K562 (cell line): ENCODE data around the gene GPX6. TPM values are rescaled to one million over a fixed set of nuclear protein-coding genes. Genes with fewer than 3 reads are reported as not detected.

ENCODE experiments used
- ARHGAP35 ChIP-seq: fragments of 450-650 bp; IDR thresholded peaks from 2 replicates; pipeline ENCODE4 v1.6.1; 2018; ENCODE audit not compliant: partially characterized antibody
- ARID2 ChIP-seq: fragments of 450-650 bp; IDR thresholded peaks from 2 replicates; pipeline ENCODE4 v1.6.1; 2017; ENCODE audit warnings: antibody characterized with exemption, mild to moderate bottlenecking
- BMI1 ChIP-seq: fragments of 150-350 bp; IDR thresholded peaks from 2 replicates; pipeline ENCODE4 v1.6.1; 2014; ENCODE audit warnings: low read length
- CCNT2 ChIP-seq: IDR thresholded peaks from 2 replicates; pipeline ENCODE4 v1.6.1; 2011; ENCODE audit warnings: borderline replicate concordance, low read depth, mild to moderate bottlenecking, moderate library complexity, mixed read lengths, low read length; ENCODE audit not compliant: insufficient read length; ENCODE audit errors: extremely low read depth
- CHD2 ChIP-seq: IDR thresholded peaks from 2 replicates; pipeline ENCODE4 v1.6.1; 2011; ENCODE audit warnings: low read depth, low read length
- CTBP1 ChIP-seq: fragments of 450-650 bp; IDR thresholded peaks from 2 replicates; pipeline ENCODE4 v1.6.1; 2016; ENCODE audit warnings: borderline replicate concordance
- HDAC6 ChIP-seq: IDR thresholded peaks from 2 replicates; pipeline ENCODE4 v1.6.1; 2012; ENCODE audit warnings: low read depth, mild to moderate bottlenecking, control low read depth, inconsistent platforms, low read length, moderate library complexity
- KDM1A ChIP-seq, 2 experiments: fragments of 450-650 bp; IDR thresholded peaks; 2 replicates each; pipeline ENCODE4 v1.6.1; 2016; ENCODE audit warnings: mild to moderate bottlenecking in 2 of 2
- KLF13 ChIP-seq: fragments of 450-650 bp; IDR thresholded peaks from 2 replicates; pipeline ENCODE4 v1.6.1; 2016; ENCODE audit warnings: missing genetic modification characterization, low read depth, mild to moderate bottlenecking, missing compliant biosample characterization, moderate library complexity, borderline replicate concordance
- LEF1 ChIP-seq: fragments of 450-650 bp; IDR thresholded peaks from 2 replicates; pipeline ENCODE4 v1.6.1; 2016; ENCODE audit warnings: mild to moderate bottlenecking
- MEF2A ChIP-seq: IDR thresholded peaks from 2 replicates; pipeline ENCODE4 v1.6.1; 2011; ENCODE audit warnings: low read depth, mild to moderate bottlenecking, low read length, moderate library complexity; ENCODE audit not compliant: control insufficient read depth
- NEUROD1 ChIP-seq: fragments of 150-350 bp; IDR thresholded peaks from 2 replicates; pipeline ENCODE4 v1.6.1; 2014; ENCODE audit warnings: borderline replicate concordance, low read length, low read depth; ENCODE audit not compliant: partially characterized antibody
- NFE2L1 ChIP-seq: fragments of 450-650 bp; IDR thresholded peaks from 2 replicates; pipeline ENCODE4 v1.6.1; 2016; ENCODE audit warnings: missing genetic modification characterization, low read depth, mild to moderate bottlenecking, missing compliant biosample characterization, moderate library complexity, borderline replicate concordance
- NR1H2 ChIP-seq: sonication (generic); formaldehyde crosslinking; IDR thresholded peaks from 2 replicates; pipeline ENCODE4 v1.4.0; 2020; ENCODE audit warnings: mild to moderate bottlenecking, missing genetic modification reagents
- POLR3G ChIP-seq: IDR thresholded peaks from 2 replicates; pipeline ENCODE4 v1.6.1; 2011; ENCODE audit not compliant: insufficient read length, insufficient replicate concordance; ENCODE audit errors: extremely low read depth
- RBM34 ChIP-seq: fragments of 200-400 bp; formaldehyde crosslinking; IDR thresholded peaks from 2 replicates; pipeline ENCODE4 v1.6.1; 2018; ENCODE audit warnings: low read length, borderline replicate concordance; ENCODE audit not compliant: insufficient read depth
- SIX5 ChIP-seq, 2 experiments: IDR thresholded peaks; 2 replicates each; pipeline ENCODE4 v1.6.1; 2011; ENCODE audit warnings: low read length in 2 of 2, borderline replicate concordance in 1 of 2, low read depth in 1 of 2, mild to moderate bottlenecking in 1 of 2, moderate library complexity in 1 of 2; ENCODE audit not compliant: insufficient read depth in 1 of 2
- SP1 ChIP-seq: sonication (generic); formaldehyde crosslinking; IDR thresholded peaks from 2 replicates; pipeline ENCODE4 v1.8.1; 2022; ENCODE audit warnings: mild to moderate bottlenecking, missing genetic modification reagents
- TFAM ChIP-seq: fragments of 250-450 bp; sonication (Bioruptor Pico); conservative IDR thresholded peaks from 2 replicates; pipeline ENCODE4 v1.5.0; 2021; ENCODE audit warnings: mild to moderate bottlenecking, moderate library complexity
- XRCC3 ChIP-seq: fragments of 450-650 bp; IDR thresholded peaks from 2 replicates; pipeline ENCODE4 v1.6.1; 2017; ENCODE audit warnings: mild to moderate bottlenecking, moderate library complexity
- ZFP1 ChIP-seq: fragments of 450-650 bp; formaldehyde crosslinking; IDR thresholded peaks from 2 replicates; pipeline ENCODE4 v1.4.0; 2020; ENCODE audit warnings: mild to moderate bottlenecking, mixed read lengths
- ZNF561 ChIP-seq: fragments of 450-650 bp; formaldehyde crosslinking; conservative IDR thresholded peaks from 2 replicates; pipeline ENCODE4 v1.4.0; 2020; ENCODE audit warnings: mild to moderate bottlenecking, moderate library complexity
- polyA plus RNA-seq, 8 experiments: library from polyadenylated mRNA; depleted of rRNA in 4 of 8; stranded (reverse) in 5 of 8; unstranded in 3 of 8; fragments of >200 nt; fragmentation: Nextera tagmentation in 2 of 8; fragmentation: Illumina TruSeq in 1 of 8; extraction: Ambion mirVana in 2 of 8; extraction: Trizol in 1 of 8; gene quantifications; 2 replicates each; pipeline versions ENCODE4 v1.2.1 to v1.2.3, GENCODE V29; 2011 to 2014; ENCODE audit warnings: inconsistent platforms in 1 of 8, missing spikeins in 1 of 8
- total RNA-seq, 7 experiments: library from RNA; depleted of rRNA in 6 of 7; stranded (reverse); fragments of >200 nt in 6 of 7; fragmentation: Illumina TruSeq in 2 of 7; extraction: Trizol in 2 of 7; gene quantifications; 2 replicates each; pipeline versions ENCODE4 v1.2.1 to v1.2.3, GENCODE V29; 2011 to 2021; ENCODE audit warnings: low replicate concordance in 1 of 7
- TF ChIP-seq, protein P1 (sequence below): IDR thresholded peaks from 2 replicates; pipeline ENCODE4 v1.6.1; 2012; ENCODE audit warnings: low read depth, low read length, improper control_type of control experiment, borderline replicate concordance
- TF ChIP-seq, protein P2 (sequence below): fragments of 450-650 bp; IDR thresholded peaks from 2 replicates; pipeline ENCODE4 v1.6.1; 2017; ENCODE audit warnings: mild to moderate bottlenecking, moderate library complexity
- TF ChIP-seq, protein P3 (sequence below): fragments of 450-650 bp; formaldehyde crosslinking; IDR thresholded peaks from 2 replicates; pipeline ENCODE4 v1.4.0; 2022; ENCODE audit warnings: missing genetic modification characterization

The GPX6 gene
- total and polyA plus RNA-seq, 9 of the 15 experiments (the other 6 are each of a cell fraction or from before 2014, with no cell fraction given), result not detected

DNA sequence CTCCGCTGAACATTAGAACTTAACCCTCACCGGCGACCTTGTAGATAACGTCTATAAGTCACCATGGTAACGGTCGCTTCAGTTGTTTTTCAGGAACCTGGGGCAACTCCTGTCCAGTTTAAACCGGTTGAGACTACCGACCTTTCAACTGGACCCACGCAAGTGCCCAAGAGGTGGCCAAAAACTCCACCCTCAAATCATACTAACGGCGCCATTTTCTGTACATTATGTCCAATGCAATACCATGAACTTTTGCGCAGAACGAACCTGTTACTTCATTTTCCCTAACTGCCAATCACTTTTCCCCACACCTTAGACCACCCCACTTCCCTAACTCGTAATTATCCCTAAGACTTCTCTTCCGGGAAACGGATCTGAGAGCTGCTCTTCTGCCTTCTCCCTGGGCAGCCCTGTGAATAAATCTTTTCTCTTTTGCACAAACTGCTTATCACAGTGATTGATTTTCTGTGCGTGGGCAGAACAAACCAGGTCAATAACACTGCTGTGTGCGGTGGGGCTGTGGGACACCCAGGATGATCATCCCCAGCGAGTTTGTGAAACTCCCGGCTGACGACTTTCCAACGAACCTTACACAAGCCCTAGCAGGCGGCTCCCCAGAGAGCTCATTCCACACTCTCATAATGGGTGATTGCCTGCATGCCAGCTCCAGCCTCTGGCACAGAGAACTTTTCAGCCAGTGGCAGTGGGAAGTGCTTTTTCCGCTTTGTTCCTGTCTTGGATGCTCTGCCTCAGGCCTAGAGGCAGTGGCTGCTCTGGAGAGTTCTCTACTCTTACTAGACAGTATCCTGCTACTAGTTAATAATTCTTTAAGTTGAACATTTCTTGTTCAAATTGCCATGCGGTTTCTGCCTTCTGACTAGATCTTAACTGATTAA, 38.6 kb upstream of the GPX6 start (continued):
- TF ChIP-seq CCNT2 (no peak), NEUROD1 (no peak), ARID2 (no peak; the same call in 1 of the 2 replicates), HDAC6 (no peak), NR1H2 (CRISPR knock-in tag) (no peak), ZNF561 (CRISPR knock-in tag) (no peak), POLR3G (no peak), KLF13 (tag) (no peak; the same call in 1 of the 2 replicates), TFAM (CRISPR knock-in tag) (no peak), ZFP1 (CRISPR knock-in tag) (no peak), MEF2A (no peak), NFE2L1 (tag) (no peak), SIX5 (IDR thresholded peaks at IDR 0.05; ENCODE audit: borderline replicate concordance in 1 of 2, insufficient read depth in 1 of 2, low read depth in 1 of 2, low read length in 2 of 2) (no peak), XRCC3 (no peak), SP1 (CRISPR knock-in tag) (no peak; the same call in 1 of the 2 replicates), ARHGAP35 (no peak), RBM34 (no peak), CTBP1 (no peak), CHD2 (0 out of 2 replicates have a peak, but pooled peaks have one; percentile 2), KDM1A (IDR thresholded peaks at IDR 0.05) (peak; percentile 70 to 82), LEF1 (peak; percentile 92), BMI1 (peak; percentile 78; the same call in 1 of the 2 replicates)
- TF ChIP-seq, protein P1, sequence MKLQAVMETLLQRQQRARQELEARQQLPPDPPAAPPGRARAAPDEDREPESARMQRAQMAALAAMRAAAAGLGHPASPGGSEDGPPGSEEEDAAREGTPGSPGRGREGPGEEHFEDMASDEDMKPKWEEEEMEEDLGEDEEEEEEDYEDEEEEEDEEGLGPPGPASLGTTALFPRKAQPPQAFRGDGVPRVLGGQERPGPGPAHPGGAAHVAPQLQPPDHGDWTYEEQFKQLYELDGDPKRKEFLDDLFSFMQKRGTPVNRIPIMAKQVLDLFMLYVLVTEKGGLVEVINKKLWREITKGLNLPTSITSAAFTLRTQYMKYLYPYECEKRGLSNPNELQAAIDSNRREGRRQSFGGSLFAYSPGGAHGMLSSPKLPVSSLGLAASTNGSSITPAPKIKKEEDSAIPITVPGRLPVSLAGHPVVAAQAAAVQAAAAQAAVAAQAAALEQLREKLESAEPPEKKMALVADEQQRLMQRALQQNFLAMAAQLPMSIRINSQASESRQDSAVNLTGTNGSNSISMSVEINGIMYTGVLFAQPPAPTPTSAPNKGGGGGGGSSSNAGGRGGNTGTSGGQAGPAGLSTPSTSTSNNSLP, result no peak
- TF ChIP-seq, protein P2, sequence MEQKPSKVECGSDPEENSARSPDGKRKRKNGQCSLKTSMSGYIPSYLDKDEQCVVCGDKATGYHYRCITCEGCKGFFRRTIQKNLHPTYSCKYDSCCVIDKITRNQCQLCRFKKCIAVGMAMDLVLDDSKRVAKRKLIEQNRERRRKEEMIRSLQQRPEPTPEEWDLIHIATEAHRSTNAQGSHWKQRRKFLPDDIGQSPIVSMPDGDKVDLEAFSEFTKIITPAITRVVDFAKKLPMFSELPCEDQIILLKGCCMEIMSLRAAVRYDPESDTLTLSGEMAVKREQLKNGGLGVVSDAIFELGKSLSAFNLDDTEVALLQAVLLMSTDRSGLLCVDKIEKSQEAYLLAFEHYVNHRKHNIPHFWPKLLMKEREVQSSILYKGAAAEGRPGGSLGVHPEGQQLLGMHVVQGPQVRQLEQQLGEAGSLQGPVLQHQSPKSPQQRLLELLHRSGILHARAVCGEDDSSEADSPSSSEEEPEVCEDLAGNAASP, result no peak
- TF ChIP-seq, protein P3, sequence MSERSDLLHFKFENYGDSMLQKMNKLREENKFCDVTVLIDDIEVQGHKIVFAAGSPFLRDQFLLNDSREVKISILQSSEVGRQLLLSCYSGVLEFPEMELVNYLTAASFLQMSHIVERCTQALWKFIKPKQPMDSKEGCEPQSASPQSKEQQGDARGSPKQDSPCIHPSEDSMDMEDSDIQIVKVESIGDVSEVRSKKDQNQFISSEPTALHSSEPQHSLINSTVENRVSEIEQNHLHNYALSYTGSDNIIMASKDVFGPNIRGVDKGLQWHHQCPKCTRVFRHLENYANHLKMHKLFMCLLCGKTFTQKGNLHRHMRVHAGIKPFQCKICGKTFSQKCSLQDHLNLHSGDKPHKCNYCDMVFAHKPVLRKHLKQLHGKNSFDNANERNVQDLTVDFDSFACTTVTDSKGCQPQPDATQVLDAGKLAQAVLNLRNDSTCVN (CRISPR knock-in tag), result peak; percentile 96; the same call in 1 of the 2 replicates
